ENCODE results near the gene PIM1.
A peak's percentile ranks its signal among the peaks of the same experiment; 100 is the strongest.

The PIM1 gene

GRCh38 chr6:37162740-37163139, 7.2 kb upstream of the PIM1 start:
- no peak for TF ChIP-seq SPI1 (IDR thresholded peaks at IDR 0.05; ENCODE audit: borderline replicate concordance, low read depth)
- TF ChIP-seq, protein P1, sequence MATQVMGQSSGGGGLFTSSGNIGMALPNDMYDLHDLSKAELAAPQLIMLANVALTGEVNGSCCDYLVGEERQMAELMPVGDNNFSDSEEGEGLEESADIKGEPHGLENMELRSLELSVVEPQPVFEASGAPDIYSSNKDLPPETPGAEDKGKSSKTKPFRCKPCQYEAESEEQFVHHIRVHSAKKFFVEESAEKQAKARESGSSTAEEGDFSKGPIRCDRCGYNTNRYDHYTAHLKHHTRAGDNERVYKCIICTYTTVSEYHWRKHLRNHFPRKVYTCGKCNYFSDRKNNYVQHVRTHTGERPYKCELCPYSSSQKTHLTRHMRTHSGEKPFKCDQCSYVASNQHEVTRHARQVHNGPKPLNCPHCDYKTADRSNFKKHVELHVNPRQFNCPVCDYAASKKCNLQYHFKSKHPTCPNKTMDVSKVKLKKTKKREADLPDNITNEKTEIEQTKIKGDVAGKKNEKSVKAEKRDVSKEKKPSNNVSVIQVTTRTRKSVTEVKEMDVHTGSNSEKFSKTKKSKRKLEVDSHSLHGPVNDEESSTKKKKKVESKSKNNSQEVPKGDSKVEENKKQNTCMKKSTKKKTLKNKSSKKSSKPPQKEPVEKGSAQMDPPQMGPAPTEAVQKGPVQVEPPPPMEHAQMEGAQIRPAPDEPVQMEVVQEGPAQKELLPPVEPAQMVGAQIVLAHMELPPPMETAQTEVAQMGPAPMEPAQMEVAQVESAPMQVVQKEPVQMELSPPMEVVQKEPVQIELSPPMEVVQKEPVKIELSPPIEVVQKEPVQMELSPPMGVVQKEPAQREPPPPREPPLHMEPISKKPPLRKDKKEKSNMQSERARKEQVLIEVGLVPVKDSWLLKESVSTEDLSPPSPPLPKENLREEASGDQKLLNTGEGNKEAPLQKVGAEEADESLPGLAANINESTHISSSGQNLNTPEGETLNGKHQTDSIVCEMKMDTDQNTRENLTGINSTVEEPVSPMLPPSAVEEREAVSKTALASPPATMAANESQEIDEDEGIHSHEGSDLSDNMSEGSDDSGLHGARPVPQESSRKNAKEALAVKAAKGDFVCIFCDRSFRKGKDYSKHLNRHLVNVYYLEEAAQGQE (IDR thresholded peaks at IDR 0.05; ENCODE audit: insufficient replicate concordance, low read depth): no peak
- no peak for TF ChIP-seq CTCF (IDR thresholded peaks at IDR 0.05; ENCODE audit: insufficient read depth, low read length)
- no peak for TF ChIP-seq GABPA (IDR thresholded peaks at IDR 0.05; ENCODE audit: low read depth)
- TF ChIP-seq POLR2AphosphoS5 (IDR thresholded peaks at IDR 0.05; ENCODE audit: low read depth): no peak
- Histone ChIP-seq H3K27ac (replicated peaks) (no peak overlapping the region), H3K4me3 (replicated peaks; ENCODE audit: insufficient read depth, low read length) (no peak overlapping the region), H3K27me3 (ENCODE audit: insufficient read depth, poor library complexity, severe bottlenecking) (no peaks in the 10 kb centered on the region)
- no peak for DNase-seq (ENCODE audit: low read depth in 1 of 2, low spot score in 1 of 2)

DNA sequence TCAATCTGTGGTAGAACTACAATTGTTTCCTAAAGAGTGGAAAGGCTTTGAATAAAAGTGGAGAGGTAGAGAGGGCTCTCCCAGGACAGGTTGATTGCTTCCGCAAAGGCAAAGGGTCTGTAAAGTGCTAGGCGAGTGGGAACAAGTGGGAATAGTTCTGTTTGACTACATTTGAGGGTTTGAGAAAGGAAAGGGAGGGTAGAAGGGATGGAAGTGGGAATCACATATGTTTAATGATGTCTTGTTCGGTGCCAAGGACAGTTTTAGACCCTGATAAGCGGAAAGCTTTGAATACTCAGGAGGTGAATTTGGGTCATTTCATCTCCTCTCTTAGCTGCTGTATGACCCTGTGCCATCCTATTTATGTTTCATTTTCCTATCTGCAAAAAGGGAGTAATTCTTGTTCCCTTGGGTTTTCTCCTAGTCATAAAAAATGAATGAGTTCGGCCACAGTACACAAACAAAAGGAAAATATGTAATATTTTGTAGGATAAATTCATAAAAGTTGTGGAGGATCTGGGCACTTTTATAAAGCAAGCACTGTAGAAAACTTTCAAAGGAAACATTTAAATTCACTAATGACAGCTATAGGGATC, 1.7 kb upstream of the PIM1 start:
- Histone ChIP-seq H3K27ac (replicated peaks) (no peak overlapping the region), H3K27me3 (ENCODE audit: insufficient read depth, poor library complexity, severe bottlenecking) (no peaks in the 10 kb centered on the region), H3K4me3 (replicated peaks; ENCODE audit: insufficient read depth, low read length) (no peak overlapping the region)
- no peak for DNase-seq (ENCODE audit: low read depth in 1 of 2, low spot score in 1 of 2)
- TF ChIP-seq CTCF (IDR thresholded peaks at IDR 0.05; ENCODE audit: insufficient read depth, low read length) (no peak), SPI1 (IDR thresholded peaks at IDR 0.05; ENCODE audit: borderline replicate concordance, low read depth) (no peak), POLR2AphosphoS5 (IDR thresholded peaks at IDR 0.05; ENCODE audit: low read depth) (no peak)
- TF ChIP-seq, protein P1 (IDR thresholded peaks at IDR 0.05; ENCODE audit: insufficient replicate concordance, low read depth): no peak

DNA sequence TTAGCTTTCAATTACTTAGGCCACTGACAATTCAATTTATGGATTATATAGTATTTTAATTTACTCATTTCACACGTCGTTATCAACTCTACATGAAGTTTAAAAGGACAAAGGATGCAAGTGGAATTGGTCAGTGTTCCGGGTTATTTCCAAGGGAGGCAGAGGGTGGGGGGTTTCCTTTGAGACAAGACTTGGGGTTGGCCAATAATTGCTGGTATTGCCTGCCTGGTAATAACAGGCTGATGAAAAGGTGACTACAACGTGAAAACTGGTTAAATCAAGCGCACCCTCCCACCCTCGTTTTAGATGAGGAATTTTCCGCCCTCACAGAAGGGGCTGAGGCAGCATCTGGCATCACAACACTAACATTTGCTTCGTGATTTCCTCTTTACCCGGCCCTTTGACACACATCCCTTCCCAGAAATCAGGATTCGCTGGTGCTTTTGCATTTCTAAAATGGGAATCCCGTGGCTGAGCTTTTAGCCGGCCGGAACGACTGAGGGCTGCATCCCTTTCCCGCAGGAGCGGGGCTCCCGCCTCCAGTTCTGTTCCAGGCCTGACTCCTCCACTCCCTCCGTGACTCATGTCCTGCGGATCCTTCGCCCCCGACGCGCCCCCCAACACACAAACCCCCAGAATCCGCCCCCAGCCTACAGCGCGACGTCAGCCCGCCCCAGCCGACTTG, 999 bp upstream of the PIM1 start:
- H3K27me3 ChIP-seq (ENCODE audit: insufficient read depth, poor library complexity, severe bottlenecking): no peaks in the 10 kb centered on the region
- peak overlapping the region; percentile 51 for H3K4me3 ChIP-seq (replicated peaks; ENCODE audit: insufficient read depth, low read length)
- TF ChIP-seq POLR2AphosphoS5 (IDR thresholded peaks at IDR 0.05; ENCODE audit: low read depth) (no peak), SPI1 (IDR thresholded peaks at IDR 0.05; ENCODE audit: borderline replicate concordance, low read depth) (no peak), GABPA (IDR thresholded peaks at IDR 0.05; ENCODE audit: low read depth) (no peak), CTCF (IDR thresholded peaks at IDR 0.05; ENCODE audit: insufficient read depth, low read length) (no peak)
- TF ChIP-seq, protein P1 (IDR thresholded peaks at IDR 0.05; ENCODE audit: insufficient replicate concordance, low read depth): no peak
- DNase-seq (ENCODE audit: low read depth in 1 of 2, low spot score in 1 of 2): no peak
- H3K27ac ChIP-seq (replicated peaks): peak overlapping the region; percentile 83

Data from HL-60 (cell line).